Measurements from ENCODE around the gene TMEM81. TPM values are rescaled to one million over a fixed set of nuclear protein-coding genes. Genes with fewer than 3 reads are reported as not detected.

The TMEM81 gene
- total RNA-seq, 1 donor from 2014 or later: 3.3 TPM

GRCh38 chr1:205061665-205062069 lies 22.6 kb downstream of the TMEM81 start:
- FAIRE-seq: no peak

GRCh38 chr1:205061227-205061626 lies 23.0 kb downstream of the TMEM81 start:
- no peak for DNase-seq (ENCODE audit: low spot score in 2 of 2)
- no peak for FAIRE-seq

More at GRCh38 chr1:205061665-205062069, 22.6 kb downstream of the TMEM81 start:
- DNase-seq (ENCODE audit: low spot score in 2 of 2): peak; percentile 61 to 86

- no peak for FAIRE-seq
- no peak for DNase-seq (ENCODE audit: low spot score in 2 of 2)
These were observed 23.5 kb downstream of the TMEM81 start for GRCh38 chr1:205060746-205061145.

GRCh38 chr1:205059660-205060059 lies 24.6 kb downstream of the TMEM81 start:
- FAIRE-seq: no peak
- no peak for DNase-seq (ENCODE audit: low spot score in 2 of 2)

- no peak for FAIRE-seq
- DNase-seq (ENCODE audit: low spot score in 2 of 2): no peak
These were observed 25.4 kb downstream of the TMEM81 start for GRCh38 chr1:205058853-205059252.

GRCh38 chr1:205057808-205058575 lies 26.3 kb downstream of the TMEM81 start:
- FAIRE-seq: no peak
- no peak for DNase-seq (ENCODE audit: low spot score in 2 of 2)

GRCh38 chr1:205056956-205057568 lies 27.2 kb downstream of the TMEM81 start:
- FAIRE-seq (no peak), DNase-seq (ENCODE audit: low spot score in 2 of 2) (no peak)

- DNase-seq (ENCODE audit: low spot score in 2 of 2) (no peak), FAIRE-seq (no peak)
These were observed 28.1 kb downstream of the TMEM81 start for GRCh38 chr1:205056188-205056611.

GRCh38 chr1:205054013-205054412 lies 30.2 kb downstream of the TMEM81 start:
- FAIRE-seq (no peak), DNase-seq (ENCODE audit: low spot score in 2 of 2) (no peak)

GRCh38 chr1:205053296-205053695 lies 31.0 kb downstream of the TMEM81 start:
- FAIRE-seq: no peak

GRCh38 chr1:205052690-205053089 lies 31.6 kb downstream of the TMEM81 start:
- no peak for FAIRE-seq
- DNase-seq (ENCODE audit: low spot score in 2 of 2): no peak

More at GRCh38 chr1:205053296-205053695, 31.0 kb downstream of the TMEM81 start:
- no peak for DNase-seq (ENCODE audit: low spot score in 2 of 2)

GRCh38 chr1:205049479-205049878 lies 34.8 kb downstream of the TMEM81 start:
- FAIRE-seq (no peak), DNase-seq (ENCODE audit: low spot score in 2 of 2) (no peak)

- no peak for FAIRE-seq
These were observed 35.9 kb downstream of the TMEM81 start for GRCh38 chr1:205048382-205048781.

GRCh38 chr1:205047764-205048231 lies 36.5 kb downstream of the TMEM81 start:
- FAIRE-seq: no peak

More at GRCh38 chr1:205048382-205048781, 35.9 kb downstream of the TMEM81 start:
- peak; percentile 61 to 68 for DNase-seq (ENCODE audit: low spot score in 2 of 2)

GRCh38 chr1:205046870-205047269 lies 37.4 kb downstream of the TMEM81 start:
- peak in 1 of 2 donors; percentile 52 for DNase-seq (ENCODE audit: low spot score in 2 of 2)
- FAIRE-seq: no peak

More at GRCh38 chr1:205047764-205048231, 36.5 kb downstream of the TMEM81 start:
- DNase-seq (ENCODE audit: low spot score in 2 of 2): no peak

GRCh38 chr1:205045146-205045545 lies 39.1 kb downstream of the TMEM81 start:
- FAIRE-seq: no peak
- no peak for DNase-seq (ENCODE audit: low spot score in 2 of 2)

GRCh38 chr1:205044741-205045140 lies 39.5 kb downstream of the TMEM81 start:
- FAIRE-seq (no peak), DNase-seq (ENCODE audit: low spot score in 2 of 2) (no peak)

GRCh38 chr1:205043866-205044265 lies 40.4 kb downstream of the TMEM81 start:
- no peak for FAIRE-seq
- no peak for DNase-seq (ENCODE audit: low spot score in 2 of 2)

GRCh38 chr1:205042911-205043806 lies 41.1 kb downstream of the TMEM81 start, which contains the start of gene CNTN2:
Gene CNTN2, plus strand, starts transcription at chr1:205043212. Its CDS starts 9,974 bp downstream, at chr1:205053186.
- FAIRE-seq: no peak
- peak; percentile 83 to 87 for DNase-seq (ENCODE audit: low spot score in 2 of 2)

Measured in frontal cortex (tissue), 4 donors.